ENCODE data around the gene ILF3.
"Not testable (repeated sequence)": the region's sequence is repeated elsewhere in the genome, so short reads cannot be mapped to it uniquely, and the experiment has no call there.

ILF3 gene

GRCh38 chr19:10675214-10675613 is 21.1 kb downstream of the ILF3 start:
- peaks cover 30 to 51% of the 10 kb centered on the region in 2 donors for H3K36me3 Mint-ChIP-seq
- H3K27ac Mint-ChIP-seq; ATAC-seq (replicated peaks): not testable (repeated sequence)

GRCh38 chr19:10677751-10678150 is 23.6 kb downstream of the ILF3 start:
- Mint-ChIP-seq H3K4me3 (no peak overlapping the region), H3K9me3 (no peaks in the 10 kb centered on the region), H3K27ac (peak overlapping the region; percentile 20), H3K4me1 (no peaks in the 10 kb centered on the region), H3K27me3 (no peaks in the 10 kb centered on the region), H3K36me3 (peaks cover 45 to 54% of the 10 kb centered on the region in 2 donors)
- DNase-seq (no peak), ATAC-seq (replicated peaks) (no peak)

More at GRCh38 chr19:10675214-10675613, 21.1 kb downstream of the ILF3 start:
- H3K4me1 Mint-ChIP-seq, DNase-seq, H3K4me3 Mint-ChIP-seq, H3K9me3 Mint-ChIP-seq, H3K27me3 Mint-ChIP-seq: not testable (repeated sequence)

GRCh38 chr19:10678813-10679212 is 24.7 kb downstream of the ILF3 start:
- H3K9me3 Mint-ChIP-seq = no peaks in the 10 kb centered on the region
- peaks cover 48 to 50% of the 10 kb centered on the region in 2 donors for H3K36me3 Mint-ChIP-seq

DNA sequence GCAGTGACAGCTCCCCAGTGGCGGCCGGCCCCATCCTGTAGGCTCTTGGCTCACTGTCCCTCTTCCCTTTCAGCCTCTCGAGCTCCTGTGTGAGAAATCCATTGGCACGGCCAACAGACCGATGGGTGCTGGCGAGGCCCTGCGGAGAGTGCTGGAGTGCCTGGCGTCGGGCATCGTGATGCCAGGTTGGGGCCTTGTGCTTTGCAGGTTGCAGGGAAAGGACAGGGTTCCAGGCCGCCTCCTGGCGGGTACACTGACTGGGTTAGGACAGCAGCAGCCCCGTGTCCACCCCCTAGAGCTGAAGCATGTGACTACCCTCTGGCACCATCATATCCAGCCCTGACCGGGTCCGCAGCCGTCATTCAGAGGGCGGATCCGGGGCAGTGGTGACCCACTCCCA is 25.6 kb downstream of the ILF3 start:
- peaks cover 51 to 52% of the 10 kb centered on the region in 2 donors for H3K36me3 Mint-ChIP-seq
- H3K27ac Mint-ChIP-seq = no peak overlapping the region
- no peaks in the 10 kb centered on the region for H3K4me1 Mint-ChIP-seq
- H3K27me3 Mint-ChIP-seq = no peaks in the 10 kb centered on the region
- ATAC-seq (replicated peaks) (no peak), DNase-seq (no peak)
- H3K4me3 Mint-ChIP-seq = no peak overlapping the region
- no peaks in the 10 kb centered on the region for H3K9me3 Mint-ChIP-seq

More at GRCh38 chr19:10678813-10679212, 24.7 kb downstream of the ILF3 start:
- Mint-ChIP-seq H3K27ac (no peak overlapping the region), H3K4me3 (no peak overlapping the region), H3K27me3 (no peaks in the 10 kb centered on the region), H3K4me1 (no peaks in the 10 kb centered on the region)
- no peak for ATAC-seq (replicated peaks)
- no peak for DNase-seq

DNA sequence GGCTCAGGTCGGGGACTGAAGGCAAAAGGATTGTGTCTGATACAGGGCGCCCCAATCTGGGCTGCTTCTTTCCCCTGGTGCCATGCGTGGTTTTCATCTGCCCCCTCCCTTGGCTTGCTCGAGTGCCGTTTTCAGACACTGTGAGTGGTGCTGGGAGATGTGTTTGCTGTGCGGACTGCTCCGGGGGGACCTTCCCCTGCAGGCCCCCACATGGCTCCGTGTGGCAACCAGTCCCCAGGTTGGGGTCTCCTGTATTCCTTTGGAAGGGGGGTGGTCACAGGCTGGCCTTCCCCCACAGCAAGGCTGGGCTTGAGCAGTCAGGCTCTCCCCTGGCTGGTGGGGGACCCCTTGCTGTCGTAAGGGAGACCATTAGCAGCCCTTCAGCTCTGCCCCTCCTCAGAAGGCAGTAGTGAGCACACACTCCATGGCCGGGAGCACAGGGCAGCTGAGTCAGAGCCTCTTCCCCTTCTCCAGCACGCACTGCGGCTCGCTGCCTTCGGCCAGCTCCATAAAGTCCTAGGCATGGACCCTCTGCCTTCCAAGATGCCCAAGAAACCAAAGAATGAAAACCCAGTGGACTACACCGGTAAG is 26.5 kb downstream of the ILF3 start:
- DNase-seq (no peak), ATAC-seq (replicated peaks) (no peak)
- H3K4me1 Mint-ChIP-seq = no peaks in the 10 kb centered on the region
- H3K9me3 Mint-ChIP-seq = no peaks in the 10 kb centered on the region
- no peaks in the 10 kb centered on the region for H3K27me3 Mint-ChIP-seq
- no peak overlapping the region for H3K4me3 Mint-ChIP-seq
- peak overlapping the region; percentile 78 for H3K27ac Mint-ChIP-seq
- peaks cover 44 to 52% of the 10 kb centered on the region in 2 donors for H3K36me3 Mint-ChIP-seq

DNA sequence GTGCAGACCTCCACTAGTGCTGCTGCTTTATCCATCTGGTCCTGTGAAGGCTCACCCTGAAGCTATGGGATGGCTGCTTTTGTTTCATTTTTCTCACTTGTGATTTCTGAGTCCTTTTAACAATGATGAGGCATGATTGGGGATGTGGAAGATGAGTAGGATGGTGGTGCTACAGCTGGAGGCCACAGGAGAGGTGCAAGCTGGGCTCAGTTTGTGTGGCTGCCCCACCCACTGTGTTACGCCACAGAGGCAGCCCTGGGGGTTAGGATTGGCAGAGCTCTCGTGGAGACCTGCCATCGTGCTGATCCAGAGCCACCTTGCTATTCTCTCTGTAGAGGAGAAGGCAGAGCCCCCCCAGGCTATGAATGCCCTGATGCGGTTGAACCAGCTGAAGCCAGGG is 27.5 kb downstream of the ILF3 start:
- Mint-ChIP-seq H3K27ac (no peak overlapping the region), H3K4me3 (no peak overlapping the region), H3K4me1 (no peaks in the 10 kb centered on the region), H3K36me3 (peaks cover 46 to 50% of the 10 kb centered on the region in 2 donors), H3K9me3 (no peaks in the 10 kb centered on the region), H3K27me3 (no peaks in the 10 kb centered on the region)
- no peak for ATAC-seq (replicated peaks)
- DNase-seq = no peak

DNA sequence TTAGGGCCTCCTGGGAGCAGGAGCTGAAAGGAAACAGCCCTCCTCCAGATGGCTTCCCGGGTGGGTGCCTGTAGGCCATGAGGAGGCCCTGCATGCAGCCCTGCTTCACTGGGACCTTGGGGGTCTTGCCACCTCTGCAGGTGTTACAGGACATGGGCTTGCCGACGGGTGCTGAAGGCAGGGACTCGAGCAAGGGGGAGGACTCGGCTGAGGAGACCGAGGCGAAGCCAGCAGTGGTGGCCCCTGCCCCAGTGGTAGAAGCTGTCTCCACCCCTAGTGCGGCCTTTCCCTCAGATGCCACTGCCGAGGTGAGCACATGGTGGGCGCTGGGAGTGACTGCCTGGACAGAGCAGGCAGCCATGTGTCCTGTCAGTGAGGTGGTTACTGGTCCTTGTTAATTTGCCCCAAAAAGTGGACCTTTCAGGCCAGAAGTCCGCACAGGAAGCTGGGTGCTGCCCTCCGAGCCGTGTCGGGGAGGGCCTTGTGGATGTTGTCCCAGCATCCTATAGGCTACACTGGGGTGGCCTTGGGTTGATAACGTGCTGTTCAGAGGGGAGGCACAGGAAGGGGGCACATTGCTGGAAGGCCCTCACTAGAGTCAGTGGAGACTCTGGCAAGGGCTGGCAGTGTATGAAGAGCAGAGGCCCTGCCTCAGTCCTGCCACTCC is 28.4 kb downstream of the ILF3 start:
- ATAC-seq (replicated peaks) (no peak), DNase-seq (no peak)
- Mint-ChIP-seq H3K9me3 (no peaks in the 10 kb centered on the region), H3K36me3 (peaks cover 48% of the 10 kb centered on the region in 2 donors), H3K4me3 (no peak overlapping the region), H3K4me1 (peaks cover 0 to 8% of the 10 kb centered on the region in 2 donors), H3K27ac (no peak overlapping the region), H3K27me3 (no peaks in the 10 kb centered on the region)

DNA sequence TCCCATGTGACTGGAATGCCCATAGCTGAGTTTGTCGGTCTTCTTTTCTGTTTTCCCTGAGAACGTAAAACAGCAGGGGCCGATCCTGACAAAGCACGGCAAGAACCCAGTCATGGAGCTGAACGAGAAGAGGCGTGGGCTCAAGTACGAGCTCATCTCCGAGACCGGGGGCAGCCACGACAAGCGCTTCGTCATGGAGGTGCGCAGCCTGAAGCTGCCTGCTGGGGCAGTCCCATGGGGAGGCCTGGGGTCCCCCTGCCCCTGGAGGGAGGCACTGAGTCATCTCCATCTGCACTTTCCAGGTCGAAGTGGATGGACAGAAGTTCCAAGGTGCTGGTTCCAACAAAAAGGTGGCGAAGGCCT is 28.9 kb downstream of the ILF3 start:
- ATAC-seq (replicated peaks) = no peak
- H3K4me1 Mint-ChIP-seq = peaks cover 0 to 10% of the 10 kb centered on the region in 2 donors
- H3K4me3 Mint-ChIP-seq = no peak overlapping the region
- H3K27me3 Mint-ChIP-seq = no peaks in the 10 kb centered on the region
- H3K36me3 Mint-ChIP-seq = peaks cover 49% of the 10 kb centered on the region in 2 donors
- H3K27ac Mint-ChIP-seq = no peak overlapping the region
- H3K9me3 Mint-ChIP-seq = no peaks in the 10 kb centered on the region
- no peak for DNase-seq

DNA sequence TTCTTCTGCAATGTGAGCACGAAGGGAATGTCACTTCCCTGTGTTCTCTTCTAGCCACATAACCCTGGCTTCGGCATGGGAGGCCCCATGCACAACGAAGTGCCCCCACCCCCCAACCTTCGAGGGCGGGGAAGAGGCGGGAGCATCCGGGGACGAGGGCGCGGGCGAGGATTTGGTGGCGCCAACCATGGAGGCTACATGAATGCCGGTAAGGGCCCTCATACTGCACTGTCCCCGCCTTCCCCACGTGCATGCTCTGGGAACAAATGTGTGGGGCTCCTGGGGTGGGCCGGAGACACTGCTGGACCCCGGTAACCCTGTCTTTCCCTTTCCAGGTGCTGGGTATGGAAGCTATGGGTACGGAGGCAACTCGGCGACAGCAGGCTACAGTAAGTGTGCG is 29.4 kb downstream of the ILF3 start:
- ATAC-seq (replicated peaks) (no peak), DNase-seq (no peak)
- H3K27ac Mint-ChIP-seq = no peak overlapping the region
- no peak overlapping the region for H3K4me3 Mint-ChIP-seq
- no peaks in the 10 kb centered on the region for H3K9me3 Mint-ChIP-seq
- no peaks in the 10 kb centered on the region for H3K27me3 Mint-ChIP-seq
- H3K4me1 Mint-ChIP-seq = peaks cover 0 to 10% of the 10 kb centered on the region in 2 donors
- peaks cover 49 to 50% of the 10 kb centered on the region in 2 donors for H3K36me3 Mint-ChIP-seq

- ATAC-seq (replicated peaks) (no peak), DNase-seq (no peak)
- peaks cover 0 to 10% of the 10 kb centered on the region in 2 donors for H3K4me1 Mint-ChIP-seq
- no peaks in the 10 kb centered on the region for H3K27me3 Mint-ChIP-seq
- H3K36me3 Mint-ChIP-seq = peaks cover 47 to 55% of the 10 kb centered on the region in 2 donors
- H3K9me3 Mint-ChIP-seq = no peaks in the 10 kb centered on the region
- no peak overlapping the region for H3K27ac Mint-ChIP-seq
- H3K4me3 Mint-ChIP-seq = no peak overlapping the region
Observed at GRCh38 chr19:10685210-10685609, 31.1 kb downstream of the ILF3 start.

- no peaks in the 10 kb centered on the region for H3K9me3 Mint-ChIP-seq
- peaks cover 1 to 10% of the 10 kb centered on the region in 2 donors for H3K4me1 Mint-ChIP-seq
- H3K27me3 Mint-ChIP-seq = no peaks in the 10 kb centered on the region
- H3K36me3 Mint-ChIP-seq = peaks cover 47 to 57% of the 10 kb centered on the region in 2 donors
- DNase-seq = no peak
- no peak overlapping the region for H3K4me3 Mint-ChIP-seq
- H3K27ac Mint-ChIP-seq = no peak overlapping the region
- ATAC-seq (replicated peaks) = no peak
Observed at GRCh38 chr19:10686193-10686592, 32.0 kb downstream of the ILF3 start.

- Mint-ChIP-seq H3K27me3 (no peaks in the 10 kb centered on the region), H3K36me3 (peaks cover 43 to 59% of the 10 kb centered on the region in 2 donors), H3K4me3 (no peak overlapping the region), H3K27ac (peak overlapping the region; percentile 79), H3K4me1 (peaks cover 1 to 10% of the 10 kb centered on the region in 2 donors), H3K9me3 (no peaks in the 10 kb centered on the region)
- DNase-seq (no peak), ATAC-seq (replicated peaks) (no peak)
Observed at GRCh38 chr19:10686661-10687517, 32.7 kb downstream of the ILF3 start.

DNA sequence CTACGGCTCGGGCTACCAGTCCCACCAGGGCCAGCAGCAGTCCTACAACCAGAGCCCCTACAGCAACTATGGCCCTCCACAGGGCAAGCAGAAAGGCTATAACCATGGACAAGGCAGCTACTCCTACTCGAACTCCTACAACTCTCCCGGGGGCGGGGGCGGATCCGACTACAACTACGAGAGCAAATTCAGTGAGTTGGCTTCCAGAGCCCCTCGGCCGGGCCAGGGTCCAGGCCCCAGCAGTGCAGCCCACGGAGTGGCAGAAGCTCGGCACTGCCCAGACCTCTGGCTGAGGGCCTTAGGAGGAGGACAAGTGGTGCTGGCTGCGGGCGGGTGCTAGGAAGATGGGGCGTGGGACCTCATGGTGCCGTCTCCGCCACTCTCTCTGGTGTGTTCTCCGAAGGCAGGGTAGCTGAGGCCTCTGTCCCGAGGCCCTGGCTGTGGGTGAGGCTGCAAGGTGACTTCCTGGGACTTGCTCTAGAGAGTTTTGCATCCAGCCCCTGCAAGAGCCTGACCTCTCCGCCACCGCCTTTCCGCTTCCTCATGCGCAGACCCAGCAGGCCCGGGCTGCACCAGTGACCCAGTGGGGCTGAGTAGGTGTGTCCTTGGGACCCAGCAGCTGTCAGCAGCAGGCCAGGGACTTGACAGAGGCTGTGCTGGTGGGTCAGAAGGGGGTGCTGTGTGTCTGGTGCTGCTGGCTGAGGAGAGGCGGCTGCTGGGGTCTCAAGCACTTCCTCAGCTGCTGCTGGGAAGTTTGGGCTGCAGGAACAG is 33.6 kb downstream of the ILF3 start:
- H3K36me3 Mint-ChIP-seq = peaks cover 40 to 65% of the 10 kb centered on the region in 2 donors
- H3K9me3 Mint-ChIP-seq = no peaks in the 10 kb centered on the region
- ATAC-seq (replicated peaks) (no peak), DNase-seq (no peak)
- H3K27ac Mint-ChIP-seq = peak overlapping the region; percentile 79
- peaks cover 3 to 13% of the 10 kb centered on the region in 2 donors for H3K4me1 Mint-ChIP-seq
- H3K4me3 Mint-ChIP-seq = no peak overlapping the region
- no peaks in the 10 kb centered on the region for H3K27me3 Mint-ChIP-seq

All from stimulated activated naive B cell treated with anti-CD40 and anti-IgM and Interleukin-4, amounts not matched to agents 10 μg/mL and 1 μg/mL and 100 μg/mL, for 72 hours (primary cell).